ENCODE results near the gene MLXIPL. TPM values are rescaled to one million over a fixed set of nuclear protein-coding genes. Genes with fewer than 3 reads are reported as not detected.

Gene MLXIPL
- polyA plus RNA-seq, 1 donor from 2014 or later: 1.8 TPM

GRCh38 chr7:73650524-73650923, 26.2 kb upstream of the MLXIPL start:
- Histone ChIP-seq H3K4me3 (ENCODE audit: low read length) (no peak overlapping the region), H3F3A (ENCODE audit: insufficient read depth, low read length, poor library complexity, severe bottlenecking) (no peaks in the 10 kb centered on the region), H2AFZ (ENCODE audit: low read depth, low read length) (no peak overlapping the region), H3K27ac (ENCODE audit: low read length) (no peak overlapping the region), H3K9ac (ENCODE audit: low read length) (no peak overlapping the region), H3K36me3 (ENCODE audit: insufficient read depth, low read length) (no peaks in the 10 kb centered on the region), H3K9me2 (ENCODE audit: insufficient read depth, low read length) (no peaks in the 10 kb centered on the region), H4K20me1 (ENCODE audit: insufficient read depth) (no peaks in the 10 kb centered on the region), H3K79me2 (replicated peaks; ENCODE audit: insufficient read depth, low read length) (no peaks in the 10 kb centered on the region), H3K27me3 (ENCODE audit: insufficient read depth, low read depth, low read length) (peaks cover 44% of the 10 kb centered on the region), H3K9me3 (ENCODE audit: low read length) (no peaks in the 10 kb centered on the region), H3K4me2 (ENCODE audit: low read length) (no peak overlapping the region)
- TF ChIP-seq EZH2 (IDR thresholded peaks at IDR 0.05; ENCODE audit: borderline replicate concordance, insufficient read depth, low read length, poor library complexity, severe bottlenecking): no peak
- TF ChIP-seq TAF1 (IDR thresholded peaks at IDR 0.05; ENCODE audit: low read depth): no peak
- no peak for TF ChIP-seq EP300 (conservative IDR thresholded peaks at IDR 0.05; ENCODE audit: poor library complexity, severe bottlenecking)
- no peak for TF ChIP-seq SMC3 (conservative IDR thresholded peaks at IDR 0.05; ENCODE audit: poor library complexity)
- no peak for TF ChIP-seq REST (IDR thresholded peaks at IDR 0.05; ENCODE audit: borderline replicate concordance)
- no peak for TF ChIP-seq MXI1 (conservative IDR thresholded peaks at IDR 0.05; ENCODE audit: poor library complexity, severe bottlenecking)
- TF ChIP-seq POLR2AphosphoS5 (IDR thresholded peaks at IDR 0.05): no peak
- TF ChIP-seq RAD21 (conservative IDR thresholded peaks at IDR 0.05): no peak
- TF ChIP-seq CTCF (IDR thresholded peaks at IDR 0.05; ENCODE audit: poor library complexity, severe bottlenecking): no peak

DNA sequence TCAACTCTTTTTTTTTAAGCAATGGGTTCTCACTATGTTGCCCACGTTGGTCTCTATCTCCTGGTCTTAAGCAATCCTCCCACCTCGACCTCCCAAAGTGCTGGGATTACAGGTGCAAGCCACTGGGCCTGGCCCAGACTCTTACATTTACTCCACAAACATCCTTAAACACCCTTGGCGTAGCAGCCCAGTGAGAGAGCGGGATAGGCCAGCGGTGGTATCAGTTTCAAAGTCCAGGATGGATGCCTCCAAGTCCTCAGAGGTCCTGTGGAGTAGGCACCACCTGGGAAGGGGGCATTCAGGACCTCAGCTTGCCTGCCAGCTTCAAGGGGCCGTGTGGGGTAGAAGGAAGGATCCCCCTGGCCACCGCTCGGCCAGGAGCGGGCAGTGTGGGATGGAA, 25.3 kb upstream of the MLXIPL start:
- Histone ChIP-seq H3K36me3 (ENCODE audit: insufficient read depth, low read length) (no peaks in the 10 kb centered on the region), H3K4me3 (ENCODE audit: low read length) (no peak overlapping the region), H3K9ac (ENCODE audit: low read length) (no peak overlapping the region), H3K4me2 (ENCODE audit: low read length) (no peak overlapping the region), H3K9me2 (ENCODE audit: insufficient read depth, low read length) (no peaks in the 10 kb centered on the region), H3K27me3 (ENCODE audit: insufficient read depth, low read depth, low read length) (peaks cover 44% of the 10 kb centered on the region), H4K20me1 (ENCODE audit: insufficient read depth) (no peaks in the 10 kb centered on the region), H3K9me3 (ENCODE audit: low read length) (no peaks in the 10 kb centered on the region), H2AFZ (ENCODE audit: low read depth, low read length) (no peak overlapping the region), H3K79me2 (replicated peaks; ENCODE audit: insufficient read depth, low read length) (no peaks in the 10 kb centered on the region), H3K27ac (ENCODE audit: low read length) (no peak overlapping the region), H3F3A (ENCODE audit: insufficient read depth, low read length, poor library complexity, severe bottlenecking) (no peaks in the 10 kb centered on the region)
- TF ChIP-seq EZH2 (IDR thresholded peaks at IDR 0.05; ENCODE audit: borderline replicate concordance, insufficient read depth, low read length, poor library complexity, severe bottlenecking) (no peak), SMC3 (conservative IDR thresholded peaks at IDR 0.05; ENCODE audit: poor library complexity) (no peak), MXI1 (conservative IDR thresholded peaks at IDR 0.05; ENCODE audit: poor library complexity, severe bottlenecking) (no peak), CTCF (IDR thresholded peaks at IDR 0.05; ENCODE audit: poor library complexity, severe bottlenecking) (no peak), REST (IDR thresholded peaks at IDR 0.05; ENCODE audit: borderline replicate concordance) (no peak), EP300 (conservative IDR thresholded peaks at IDR 0.05; ENCODE audit: poor library complexity, severe bottlenecking) (no peak)

Data from neural cell (in vitro differentiated cells).